ENCODE results near the gene OR8A1.
"Not testable (repeated sequence)": the region's sequence is repeated elsewhere in the genome, so short reads cannot be mapped to it uniquely, and the experiment has no call there.

Gene OR8A1

DNA sequence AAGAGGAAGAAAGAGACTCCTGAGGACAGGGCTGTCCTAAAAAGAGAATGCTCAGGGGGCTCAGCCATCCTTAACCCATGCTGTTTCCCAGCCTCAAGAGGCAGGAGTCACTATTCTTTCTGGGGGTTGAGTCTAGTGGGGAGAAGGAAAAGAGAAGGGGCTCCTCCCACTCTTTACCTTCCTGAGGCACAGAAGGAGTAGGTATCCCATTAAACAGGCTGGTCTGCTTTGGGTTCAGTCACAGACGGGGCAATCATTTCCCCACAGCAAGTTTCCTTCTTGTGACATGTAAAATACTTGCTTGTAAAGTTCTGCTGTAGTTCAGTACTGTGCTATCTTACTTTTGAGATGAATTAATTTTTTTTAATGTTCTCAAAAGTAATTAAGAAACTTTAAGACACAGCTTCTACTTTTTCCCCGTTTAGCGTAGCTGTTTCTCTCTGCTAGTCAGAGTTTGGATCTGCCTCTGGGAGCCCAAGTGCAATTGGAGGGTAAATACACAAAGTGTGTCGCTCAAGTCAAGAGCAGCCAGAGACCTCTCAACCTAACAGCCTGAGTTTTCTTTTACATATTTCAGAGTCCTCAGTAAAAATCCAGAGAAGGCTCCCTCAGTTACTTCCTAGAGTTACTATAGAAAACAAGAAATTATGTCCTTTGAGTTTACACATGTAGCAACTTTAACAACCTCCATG lies 15.0 kb downstream of the OR8A1 start:
- DNase-seq (ENCODE audit: insufficient read length, low spot score) = no peak
- no peak for FAIRE-seq
- no peak for TF ChIP-seq POU2F2 (IDR thresholded peaks at IDR 0.05; ENCODE audit: low read depth, low read length)
- TF ChIP-seq TAF1 (IDR thresholded peaks at IDR 0.05; ENCODE audit: low read depth, low read length) = no peak
- no peak for TF ChIP-seq PAX5 (IDR thresholded peaks at IDR 0.05; ENCODE audit: insufficient read depth, low read length, severe bottlenecking)
- no peak for TF ChIP-seq POLR2A (IDR thresholded peaks at IDR 0.05; ENCODE audit: low read depth, low read length)
- TF ChIP-seq POLR2AphosphoS5 (IDR thresholded peaks at IDR 0.05; ENCODE audit: low read depth, low read length) = no peak
- no peak for TF ChIP-seq SPI1 (IDR thresholded peaks at IDR 0.05; ENCODE audit: low read depth, low read length)

DNA sequence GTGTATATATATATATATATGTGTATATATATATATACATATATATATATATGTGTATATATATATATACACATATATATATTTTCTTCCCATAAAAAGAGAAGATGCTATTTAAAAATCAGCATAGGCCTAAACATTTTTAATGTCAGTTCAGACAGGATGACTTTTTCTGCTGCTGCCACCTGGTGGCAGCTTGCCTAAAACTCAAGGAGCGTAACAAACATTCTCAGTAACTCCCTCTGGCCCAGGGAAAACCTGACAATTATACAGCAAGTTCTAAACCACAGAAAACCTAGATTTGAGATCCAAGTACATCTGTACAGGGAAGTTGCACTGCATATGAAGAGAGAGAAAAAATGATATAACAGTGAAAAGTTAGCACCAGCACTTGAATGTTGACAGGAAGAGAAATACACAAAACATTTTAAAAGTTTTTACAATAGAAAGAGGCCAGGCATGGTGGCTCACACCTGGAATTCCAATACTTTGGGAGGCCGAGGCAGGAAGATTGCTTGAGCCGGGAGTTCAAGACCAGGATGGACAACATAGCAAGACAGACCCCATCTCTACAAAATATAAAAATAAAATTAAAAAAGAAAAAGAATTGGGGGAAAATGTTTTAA lies 16.6 kb downstream of the OR8A1 start:
- no peak for DNase-seq (ENCODE audit: insufficient read length, low spot score)
- FAIRE-seq = peak; percentile 77
- TF ChIP-seq POLR2A (IDR thresholded peaks at IDR 0.05; ENCODE audit: low read depth, low read length) (no peak), SPI1 (IDR thresholded peaks at IDR 0.05; ENCODE audit: low read depth, low read length) (no peak), TAF1 (IDR thresholded peaks at IDR 0.05; ENCODE audit: low read depth, low read length) (no peak), POU2F2 (IDR thresholded peaks at IDR 0.05; ENCODE audit: low read depth, low read length) (no peak), POLR2AphosphoS5 (IDR thresholded peaks at IDR 0.05; ENCODE audit: low read depth, low read length) (no peak), PAX5 (IDR thresholded peaks at IDR 0.05; ENCODE audit: insufficient read depth, low read length, severe bottlenecking) (peak; percentile 42)

DNA sequence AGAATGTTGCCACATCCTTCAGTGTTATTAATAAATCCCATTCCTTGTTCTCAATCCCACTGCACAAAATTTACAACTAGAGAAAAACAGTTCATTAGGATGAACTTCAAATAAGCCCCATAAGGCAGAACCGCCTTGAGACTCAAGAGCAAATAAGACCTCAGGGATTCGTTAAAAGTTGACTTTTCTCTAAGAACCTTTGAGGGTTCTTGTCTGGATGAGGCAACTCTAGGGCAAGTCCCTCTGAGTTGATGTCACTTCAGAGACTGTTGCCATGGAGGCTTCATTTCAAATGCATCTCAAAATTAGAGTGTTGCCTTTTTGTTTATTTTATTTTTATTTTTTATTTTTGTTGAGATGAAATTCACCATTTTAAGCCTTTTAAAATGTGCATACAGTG lies 21.6 kb downstream of the OR8A1 start:
- DNase-seq (ENCODE audit: insufficient read length, low spot score) (no peak), FAIRE-seq (no peak)
- no peak for TF ChIP-seq POLR2A (IDR thresholded peaks at IDR 0.05; ENCODE audit: low read depth, low read length)
- TF ChIP-seq SPI1 (IDR thresholded peaks at IDR 0.05; ENCODE audit: low read depth, low read length) = no peak
- no peak for TF ChIP-seq TAF1 (IDR thresholded peaks at IDR 0.05; ENCODE audit: low read depth, low read length)
- TF ChIP-seq POLR2AphosphoS5 (IDR thresholded peaks at IDR 0.05; ENCODE audit: low read depth, low read length) = no peak
- no peak for TF ChIP-seq PAX5 (IDR thresholded peaks at IDR 0.05; ENCODE audit: insufficient read depth, low read length, severe bottlenecking)
- no peak for TF ChIP-seq POU2F2 (IDR thresholded peaks at IDR 0.05; ENCODE audit: low read depth, low read length)

DNA sequence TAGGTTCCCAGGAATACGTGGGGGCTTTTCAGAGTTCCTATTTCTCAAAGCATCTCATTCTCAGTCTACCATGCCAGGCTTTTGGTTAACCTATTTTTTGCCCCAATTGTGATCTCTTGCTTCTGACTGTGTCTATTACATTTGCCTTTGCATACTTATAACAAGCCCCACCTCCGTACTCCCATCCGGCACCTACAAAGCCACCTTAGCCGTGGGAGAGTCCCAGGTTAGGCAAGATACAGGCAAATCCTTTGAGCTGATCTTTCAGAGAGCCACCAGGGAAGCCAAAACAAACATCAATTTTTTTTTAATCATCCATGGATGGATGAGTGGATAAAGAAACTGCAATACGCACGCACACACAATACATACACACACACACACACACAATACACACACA lies 22.8 kb downstream of the OR8A1 start:
- FAIRE-seq = no peak
- TF ChIP-seq POU2F2 (IDR thresholded peaks at IDR 0.05; ENCODE audit: low read depth, low read length) = no peak
- TF ChIP-seq SPI1 (IDR thresholded peaks at IDR 0.05; ENCODE audit: low read depth, low read length) = no peak
- no peak for TF ChIP-seq PAX5 (IDR thresholded peaks at IDR 0.05; ENCODE audit: insufficient read depth, low read length, severe bottlenecking)
- no peak for TF ChIP-seq POLR2A (IDR thresholded peaks at IDR 0.05; ENCODE audit: low read depth, low read length)
- TF ChIP-seq TAF1 (IDR thresholded peaks at IDR 0.05; ENCODE audit: low read depth, low read length) = no peak
- TF ChIP-seq POLR2AphosphoS5 (IDR thresholded peaks at IDR 0.05; ENCODE audit: low read depth, low read length) = no peak
- DNase-seq (ENCODE audit: insufficient read length, low spot score) = no peak

DNA sequence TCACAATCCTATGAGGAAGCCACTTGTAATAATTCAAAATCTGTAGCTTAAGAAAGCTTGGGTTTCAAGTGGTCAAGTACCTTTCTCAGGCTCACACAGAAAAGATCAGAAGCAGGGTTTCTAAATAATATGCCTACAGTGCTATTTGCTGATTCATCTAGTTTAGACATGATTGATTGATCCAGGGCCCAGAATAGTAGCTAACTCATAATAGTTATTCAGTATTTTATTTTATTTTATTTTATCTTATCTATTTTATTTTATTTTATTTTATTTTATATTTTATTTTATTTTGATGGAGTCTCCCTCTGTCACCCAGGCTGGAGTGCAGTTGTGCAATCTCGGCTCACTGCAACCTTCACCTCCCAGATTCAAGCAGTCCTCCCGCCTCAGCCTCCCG lies 25.5 kb downstream of the OR8A1 start:
- no peak for TF ChIP-seq POLR2A (IDR thresholded peaks at IDR 0.05; ENCODE audit: low read depth, low read length)
- no peak for TF ChIP-seq PAX5 (IDR thresholded peaks at IDR 0.05; ENCODE audit: insufficient read depth, low read length, severe bottlenecking)
- TF ChIP-seq POLR2AphosphoS5 (IDR thresholded peaks at IDR 0.05; ENCODE audit: low read depth, low read length) = no peak
- FAIRE-seq (no peak), DNase-seq (ENCODE audit: insufficient read length, low spot score) (no peak)

- TF ChIP-seq POLR2A (IDR thresholded peaks at IDR 0.05; ENCODE audit: low read depth, low read length) (no peak), PAX5 (IDR thresholded peaks at IDR 0.05; ENCODE audit: insufficient read depth, low read length, severe bottlenecking) (no peak), POLR2AphosphoS5 (IDR thresholded peaks at IDR 0.05; ENCODE audit: low read depth, low read length) (no peak), TAF1 (IDR thresholded peaks at IDR 0.05; ENCODE audit: low read depth, low read length) (no peak), SPI1 (IDR thresholded peaks at IDR 0.05; ENCODE audit: low read depth, low read length) (no peak), POU2F2 (IDR thresholded peaks at IDR 0.05; ENCODE audit: low read depth, low read length) (no peak)
- DNase-seq (ENCODE audit: insufficient read length, low spot score) (no peak), FAIRE-seq (no peak)
Observed at GRCh38 chr11:124597626-124598025, 27.8 kb downstream of the OR8A1 start.

DNA sequence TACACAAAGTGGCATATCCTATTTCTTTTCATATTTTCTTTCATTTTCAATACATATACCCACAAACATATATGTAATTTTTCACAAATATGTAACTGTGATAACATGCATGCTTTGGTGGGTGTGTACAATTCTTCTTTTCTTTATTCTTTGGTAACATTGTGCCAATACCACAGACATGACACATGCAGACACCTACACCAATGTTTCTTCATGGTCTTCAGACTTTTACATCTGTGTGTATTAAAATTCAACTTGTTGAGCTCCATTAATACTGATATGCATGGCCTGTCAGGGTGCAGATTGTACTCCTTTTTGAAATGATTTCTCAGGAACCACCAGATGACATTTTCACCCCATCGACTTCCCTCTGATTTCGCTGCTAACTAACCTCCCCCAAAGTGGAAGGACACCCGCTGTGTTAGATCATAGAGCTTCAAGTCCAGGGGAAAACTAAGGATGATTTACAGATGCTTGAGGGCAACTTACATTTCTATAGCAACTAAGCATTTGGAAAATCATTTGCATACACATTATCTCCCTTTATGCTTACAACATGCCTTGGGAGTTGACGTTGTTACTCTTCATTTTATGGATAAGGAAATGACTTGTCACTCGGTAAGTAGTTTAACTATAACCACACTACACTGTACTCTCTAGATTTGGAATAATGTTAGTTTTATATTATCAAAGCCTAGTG lies 31.0 kb downstream of the OR8A1 start:
- DNase-seq (ENCODE audit: insufficient read length, low spot score) (no peak), FAIRE-seq (no peak)
- no peak for TF ChIP-seq TAF1 (IDR thresholded peaks at IDR 0.05; ENCODE audit: low read depth, low read length)
- no peak for TF ChIP-seq PAX5 (IDR thresholded peaks at IDR 0.05; ENCODE audit: insufficient read depth, low read length, severe bottlenecking)
- TF ChIP-seq POU2F2 (IDR thresholded peaks at IDR 0.05; ENCODE audit: low read depth, low read length) = no peak
- TF ChIP-seq POLR2A (IDR thresholded peaks at IDR 0.05; ENCODE audit: low read depth, low read length) = no peak
- no peak for TF ChIP-seq SPI1 (IDR thresholded peaks at IDR 0.05; ENCODE audit: low read depth, low read length)
- TF ChIP-seq POLR2AphosphoS5 (IDR thresholded peaks at IDR 0.05; ENCODE audit: low read depth, low read length) = no peak

DNA sequence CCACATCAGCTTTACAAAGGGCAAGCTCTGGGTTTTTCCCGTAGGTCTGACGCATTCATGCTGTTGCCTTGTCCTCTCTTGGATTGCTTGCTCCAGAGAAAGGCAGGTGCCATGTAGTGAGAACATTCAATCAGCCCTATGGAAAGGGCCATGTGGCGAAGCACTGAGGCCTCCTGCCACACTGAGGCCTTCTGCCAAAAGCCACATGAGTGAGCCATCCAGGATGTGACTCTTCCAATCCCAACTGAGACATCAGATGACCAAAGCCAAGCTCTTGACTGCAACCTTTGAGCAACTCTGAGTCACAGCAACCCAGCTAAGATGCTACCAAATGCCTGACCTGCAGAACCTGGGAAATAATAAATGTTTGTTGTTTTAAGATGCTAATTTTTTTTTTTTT lies 32.4 kb downstream of the OR8A1 start:
- DNase-seq (ENCODE audit: insufficient read length, low spot score) (no peak), FAIRE-seq (no peak)
- TF ChIP-seq TAF1 (IDR thresholded peaks at IDR 0.05; ENCODE audit: low read depth, low read length) = no peak
- no peak for TF ChIP-seq SPI1 (IDR thresholded peaks at IDR 0.05; ENCODE audit: low read depth, low read length)
- no peak for TF ChIP-seq POLR2A (IDR thresholded peaks at IDR 0.05; ENCODE audit: low read depth, low read length)
- TF ChIP-seq POLR2AphosphoS5 (IDR thresholded peaks at IDR 0.05; ENCODE audit: low read depth, low read length) = no peak
- TF ChIP-seq PAX5 (IDR thresholded peaks at IDR 0.05; ENCODE audit: insufficient read depth, low read length, severe bottlenecking) = no peak
- no peak for TF ChIP-seq POU2F2 (IDR thresholded peaks at IDR 0.05; ENCODE audit: low read depth, low read length)

DNA sequence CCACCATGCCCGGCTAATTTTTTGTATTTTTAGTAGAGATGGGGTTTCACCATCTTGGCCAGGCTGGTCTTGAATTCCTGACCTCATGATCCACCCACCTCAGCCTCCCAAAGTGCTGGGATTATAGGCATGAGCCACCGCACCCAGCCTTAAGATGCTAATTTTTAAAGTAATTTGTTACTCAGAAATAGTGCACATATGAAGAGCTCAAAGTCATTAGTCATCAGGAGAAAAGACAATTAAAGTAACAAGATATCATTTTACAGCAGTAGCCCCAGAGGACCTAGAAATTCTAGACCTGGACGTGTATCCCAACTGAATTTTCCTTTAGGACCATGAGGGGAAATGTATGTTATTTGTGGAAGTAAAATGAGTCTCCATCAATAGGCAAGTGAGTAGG lies 32.9 kb downstream of the OR8A1 start:
- DNase-seq (ENCODE audit: insufficient read length, low spot score); FAIRE-seq: not testable (repeated sequence)

Measured in GM12891 (cell line).